Measurements from ENCODE around the gene SEC14L5. TPM values are rescaled to one million over a fixed set of nuclear protein-coding genes. Genes with fewer than 3 reads are reported as not detected.

SEC14L5 gene
- total RNA-seq, 1 experiment from 2014 or later = 0.27 TPM

GRCh38 chr16:4933433-4933832 lies 24.7 kb upstream of the SEC14L5 start (continued):
- TF ChIP-seq CTCF (IDR thresholded peaks at IDR 0.05 in 2 of 3, conservative IDR thresholded peaks at IDR 0.05 in 1 of 3; ENCODE audit: borderline replicate concordance in 1 of 3, insufficient read depth in 1 of 3, low read depth in 2 of 3, low read length in 2 of 3) = no peak
- no peak for TF ChIP-seq FOSL1 (IDR thresholded peaks at IDR 0.05; ENCODE audit: low read depth)
- TF ChIP-seq ZFX (IDR thresholded peaks at IDR 0.05) = no peak

- no peak overlapping the region for H3K4me3 ChIP-seq (replicated peaks in 1 of 2; ENCODE audit: low read depth in 1 of 2, low read length in 2 of 2)
- H3K4me1 ChIP-seq (ENCODE audit: control insufficient read depth in 1 of 2, insufficient read depth in 2 of 2, low read length in 2 of 2) = peaks cover 13 to 32% of the 10 kb centered on the region in 2 experiments; a peak in 3 of 4 replicates
- no peak overlapping the region for H3K4me2 ChIP-seq (ENCODE audit: low read length)
- H3K27me3 ChIP-seq (ENCODE audit: insufficient read depth, low read length) = no peaks in the 10 kb centered on the region
- no peak overlapping the region for H3K9ac ChIP-seq (ENCODE audit: low read length)
- H2AFZ ChIP-seq (ENCODE audit: low read depth, low read length, poor library complexity, severe bottlenecking) = no peak overlapping the region
- DNase-seq (ENCODE audit: low read depth, low spot score) (no peak), ATAC-seq (no peak)
- no TSS peak for BruUV-seq (replicated peaks)
- ChIA-PET CTCF (no interaction called here), POLR2A (interaction anchor here (2.2 kb wide), 1 partner anchor 11 kb away, joined by 4 read pairs; no protein-coding TSS in a partner anchor), RAD21 (ENCODE audit: low non-redundant PET in 1 of 2, low total read pairs in 2 of 2, uncharacterized antibody in 2 of 2, unreplicated experiment in 2 of 2) (no interaction called here)
- intact Hi-C loops (cut with micrococcal nuclease) = no loop called here
- no peaks in the 10 kb centered on the region for H3K9me2 ChIP-seq (ENCODE audit: insufficient read depth)
- H3K79me2 ChIP-seq (ENCODE audit: insufficient read depth, low read length) = no peaks in the 10 kb centered on the region; the same call in 1 of the 2 replicates
- H4K20me1 ChIP-seq (ENCODE audit: insufficient read depth) = no peaks in the 10 kb centered on the region
- no peaks in the 10 kb centered on the region for H3K36me3 ChIP-seq (ENCODE audit: control insufficient read depth in 1 of 2, insufficient read depth in 2 of 2, low read length in 2 of 2)
- H3K27ac ChIP-seq (ENCODE audit: low read depth, low read length) = no peak overlapping the region
- H3K9me3 ChIP-seq (ENCODE audit: control insufficient read depth in 1 of 2, insufficient read depth in 1 of 2, low read depth in 1 of 2, low read length in 2 of 2) = no peaks in the 10 kb centered on the region
- TF ChIP-seq SIN3A (IDR thresholded peaks at IDR 0.05; ENCODE audit: low read depth) = no peak
- no peak for TF ChIP-seq ATF3 (IDR thresholded peaks at IDR 0.05)
- no peak for TF ChIP-seq CEBPB (IDR thresholded peaks at IDR 0.05; ENCODE audit: low read depth)
- no peak for TF ChIP-seq RAD21 (IDR thresholded peaks at IDR 0.05; ENCODE audit: low read depth)
- TF ChIP-seq ZNF274 (IDR thresholded peaks at IDR 0.05; ENCODE audit: low read depth, low read length) = no peak
- TF ChIP-seq EGR1 (IDR thresholded peaks at IDR 0.05; ENCODE audit: low read depth) = no peak
- no peak for TF ChIP-seq ZFX (IDR thresholded peaks at IDR 0.05)
- TF ChIP-seq TCF7L2 (IDR thresholded peaks at IDR 0.05; ENCODE audit: borderline replicate concordance, extremely low read depth, insufficient read depth, insufficient read length) = no peak
These were observed 24.2 kb upstream of the SEC14L5 start for GRCh38 chr16:4933871-4934395.
